NCI-H1417 (cell line): ENCODE measurements around the gene GGA2.
A peak's percentile ranks its signal among the peaks of the same experiment; 100 is the strongest.
"Not testable (repeated sequence)": the region's sequence is repeated elsewhere in the genome, so short reads cannot be mapped to it uniquely, and the experiment has no call there.

Experiments used
- DNase-seq, 3 experiments: peaks; one replicate each; lab custom pipeline; 2025; lab: John Stamatoyannopoulos, UW

Gene GGA2

GRCh38 chr16:23524886-23525285, 14.6 kb upstream of the GGA2 start:
- no peak for DNase-seq

DNA sequence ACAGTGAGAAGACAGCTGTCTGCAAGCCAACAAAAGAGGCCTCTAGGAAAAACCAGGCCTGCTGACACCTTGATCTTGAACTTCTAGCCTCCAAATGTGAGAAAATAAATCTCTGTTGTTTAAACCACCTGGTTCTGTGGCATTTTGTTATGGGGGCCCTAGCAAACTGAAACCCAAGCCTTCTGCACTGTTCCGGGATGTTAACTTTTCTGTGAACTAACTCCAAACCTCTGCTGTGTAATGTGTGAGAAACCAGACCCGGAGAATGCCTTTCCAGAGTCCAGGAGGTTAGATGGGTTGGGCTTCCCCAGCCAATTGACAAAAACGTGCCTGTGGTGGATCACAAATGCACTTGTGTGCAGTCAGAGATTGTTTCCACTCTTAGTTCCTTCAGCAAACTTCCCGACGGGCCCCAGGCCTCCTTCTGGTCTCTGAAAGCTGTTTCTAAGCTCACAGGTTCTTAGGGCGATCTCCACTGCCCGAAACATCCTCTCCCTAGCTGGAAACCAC, 13.6 kb upstream of the GGA2 start:
- no peak for DNase-seq

- no peak for DNase-seq
These were observed 13.0 kb upstream of the GGA2 start for GRCh38 chr16:23523321-23523720.

- DNase-seq: no peak
These were observed 11.7 kb upstream of the GGA2 start for GRCh38 chr16:23521965-23522364.

- DNase-seq: no peak
These were observed 10.9 kb upstream of the GGA2 start for GRCh38 chr16:23521037-23521743.

- DNase-seq: no peak
These were observed 10.2 kb upstream of the GGA2 start for GRCh38 chr16:23520500-23520899.

DNA sequence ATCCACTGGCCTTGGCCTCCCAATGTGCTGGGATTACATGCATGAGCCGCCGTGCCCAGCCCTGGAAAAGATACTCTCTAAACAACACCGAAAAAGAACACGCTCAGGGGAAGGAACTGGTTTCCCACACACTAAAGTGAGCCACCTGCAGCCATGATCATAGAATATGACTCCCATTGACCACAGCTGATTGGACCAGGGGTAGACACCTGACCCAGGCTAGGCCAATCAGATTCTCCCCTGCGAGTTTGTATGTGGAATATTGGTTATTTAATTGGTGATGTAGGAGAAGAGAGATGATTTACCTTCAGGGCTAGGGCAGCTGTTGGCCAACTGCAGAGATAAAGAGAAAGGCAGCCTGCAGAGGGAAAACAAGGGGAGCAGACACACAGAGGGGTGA, 9.0 kb upstream of the GGA2 start:
- DNase-seq: no peak

GRCh38 chr16:23518435-23518891, 8.2 kb upstream of the GGA2 start:
- DNase-seq: no peak

DNA sequence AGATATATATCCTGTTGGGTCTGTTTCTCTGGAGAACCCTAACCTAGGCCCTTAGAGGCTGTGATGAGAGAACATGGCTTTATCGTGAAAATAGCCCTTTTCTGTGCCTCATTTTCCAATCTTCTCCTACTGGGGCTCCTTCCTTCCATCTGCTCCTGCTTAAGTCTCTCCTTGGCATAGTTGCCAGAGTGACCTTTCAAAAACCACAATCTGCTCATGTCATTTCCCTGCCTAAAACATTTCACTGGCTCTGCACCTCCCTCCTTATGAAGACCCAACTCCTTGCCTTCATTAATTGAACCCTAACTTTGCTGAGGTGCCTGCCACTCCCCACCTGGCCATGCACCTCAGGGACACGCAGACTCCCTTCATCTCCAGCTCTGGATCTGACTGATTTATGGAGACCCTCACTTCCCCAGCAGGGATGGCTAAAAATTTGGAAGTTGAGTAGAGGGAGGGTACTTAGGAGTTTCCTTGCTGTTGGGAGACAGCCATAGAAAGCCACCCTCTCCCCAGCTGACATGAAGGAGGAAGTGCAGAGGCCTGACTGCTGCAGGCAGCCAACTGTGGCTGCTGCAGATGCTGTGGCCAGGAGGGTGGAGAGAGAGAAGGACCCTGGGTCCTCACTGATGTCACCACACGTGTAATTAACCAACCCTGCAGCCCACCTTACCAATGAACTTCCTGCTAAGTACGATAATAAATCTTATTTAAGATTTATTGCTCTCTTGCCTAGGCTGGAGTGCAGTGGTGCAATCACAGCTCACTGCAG, 6.3 kb upstream of the GGA2 start:
- DNase-seq: no peak

DNA sequence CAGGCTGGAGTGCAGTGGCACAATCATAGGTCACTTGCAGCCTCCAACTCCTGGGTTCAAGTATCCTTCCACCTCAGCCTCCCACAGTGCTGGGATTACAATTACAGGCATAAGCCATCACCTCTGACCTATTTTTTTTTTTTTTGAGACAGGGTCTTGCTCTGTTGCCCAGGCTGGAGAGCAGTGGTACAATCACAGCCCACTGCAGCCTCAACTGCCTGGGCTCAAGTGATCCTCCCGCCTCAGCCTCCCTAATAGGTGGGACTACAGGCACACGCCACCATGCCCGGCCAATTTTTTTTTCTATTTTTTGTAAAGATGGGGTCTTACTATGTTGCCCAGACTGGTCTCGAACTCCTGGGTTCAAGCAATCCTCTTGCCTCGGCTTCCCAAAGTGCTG, 5.6 kb upstream of the GGA2 start:
- DNase-seq: no peak

DNA sequence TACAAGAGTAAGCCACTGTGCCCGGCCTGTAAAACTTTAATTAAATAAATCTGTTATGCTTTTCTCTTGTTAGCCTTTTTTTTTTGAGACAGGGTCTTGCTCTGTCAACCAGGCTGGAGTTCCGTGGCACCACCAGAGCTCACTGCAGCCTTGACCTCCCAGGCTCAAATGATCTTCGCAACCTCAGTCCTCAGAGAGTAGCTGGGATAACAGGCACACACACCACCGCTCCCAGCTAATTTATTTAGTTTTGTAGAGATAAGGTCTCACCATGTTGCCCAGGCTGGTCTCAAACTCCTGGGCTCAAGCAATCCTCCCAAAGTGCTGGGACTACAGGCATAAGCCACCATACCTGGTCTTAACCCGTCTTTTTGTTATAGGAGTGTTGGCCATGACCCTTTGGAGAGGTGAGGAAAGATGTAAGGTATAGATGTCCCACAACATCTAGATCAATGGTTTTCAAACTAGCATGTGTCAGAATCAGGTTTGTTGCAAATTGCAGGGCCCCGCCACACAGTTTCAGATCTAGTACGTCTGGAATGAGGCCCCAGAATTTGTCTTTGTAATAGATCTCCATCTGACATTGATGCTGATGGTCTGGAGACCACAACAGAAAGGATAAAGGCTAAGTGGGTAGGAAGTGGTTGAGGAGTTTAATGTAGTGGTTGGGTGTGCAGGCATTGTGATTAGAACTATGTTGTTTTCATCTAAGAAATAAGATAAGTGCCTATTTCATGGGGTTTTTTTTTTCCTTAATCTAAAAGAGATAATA, 4.3 kb upstream of the GGA2 start:
- no peak for DNase-seq

DNA sequence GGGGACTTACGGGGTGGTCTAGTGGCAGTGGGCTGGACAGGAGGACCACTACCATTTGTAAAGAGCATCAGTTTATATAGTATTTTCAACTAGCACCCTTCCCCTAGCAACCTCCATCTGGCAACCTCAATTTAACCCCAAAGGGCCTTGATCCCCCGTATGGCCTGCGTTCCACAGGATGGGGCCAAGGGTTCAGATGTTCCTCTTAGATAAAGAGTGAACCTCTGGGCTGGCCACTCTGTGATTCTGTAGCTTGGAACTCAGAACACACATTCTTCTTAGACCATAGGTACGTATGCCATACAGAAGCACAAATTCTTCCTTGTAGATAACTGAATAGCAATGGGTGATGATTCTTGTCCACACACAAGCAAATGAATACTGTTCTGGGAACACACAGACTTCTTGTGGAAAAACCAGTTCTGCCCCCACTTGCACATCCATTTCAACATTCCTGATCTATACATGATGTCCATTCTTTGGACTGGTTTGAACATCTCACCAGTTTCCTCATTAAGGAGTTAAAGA, 1.9 kb upstream of the GGA2 start:
- DNase-seq: no peak

DNA sequence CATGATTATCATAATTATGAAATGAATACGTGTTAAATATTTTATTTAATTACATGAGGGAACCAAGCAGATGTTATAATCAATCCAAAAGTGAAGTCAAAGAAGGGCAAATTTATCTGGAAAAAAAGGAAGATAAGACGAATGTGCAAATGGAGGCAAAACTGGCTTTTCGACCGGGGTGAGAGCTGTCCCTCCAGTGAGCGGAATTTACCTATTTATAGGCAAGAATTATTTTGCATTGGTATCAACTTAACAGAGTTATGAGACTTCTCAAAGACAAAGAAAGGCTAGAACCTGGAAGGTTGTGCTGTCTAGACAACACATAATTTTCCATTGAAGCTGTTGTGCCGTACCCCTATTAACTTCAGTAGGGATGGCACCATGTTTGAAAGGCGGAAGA, 1.4 kb upstream of the GGA2 start:
- no peak for DNase-seq

DNA sequence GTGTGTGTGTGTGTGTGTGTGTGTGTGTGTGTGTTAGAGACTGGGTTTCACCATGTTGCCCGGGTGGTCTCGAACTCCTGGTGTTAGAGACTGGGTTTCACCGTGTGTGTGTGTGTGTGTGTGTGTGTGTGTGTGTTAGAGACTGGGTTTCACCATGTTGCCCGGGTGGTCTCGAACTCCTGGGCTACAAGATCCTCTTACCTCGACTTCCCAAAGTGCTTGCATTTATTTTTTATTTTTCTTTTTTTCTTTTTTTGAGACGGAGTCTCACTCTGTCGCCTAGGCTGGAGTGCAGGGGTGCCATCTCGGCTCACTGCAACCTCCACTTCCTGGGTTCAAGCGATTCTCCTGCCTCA, 599 bp upstream of the GGA2 start:
- not testable (repeated sequence) for DNase-seq

DNA sequence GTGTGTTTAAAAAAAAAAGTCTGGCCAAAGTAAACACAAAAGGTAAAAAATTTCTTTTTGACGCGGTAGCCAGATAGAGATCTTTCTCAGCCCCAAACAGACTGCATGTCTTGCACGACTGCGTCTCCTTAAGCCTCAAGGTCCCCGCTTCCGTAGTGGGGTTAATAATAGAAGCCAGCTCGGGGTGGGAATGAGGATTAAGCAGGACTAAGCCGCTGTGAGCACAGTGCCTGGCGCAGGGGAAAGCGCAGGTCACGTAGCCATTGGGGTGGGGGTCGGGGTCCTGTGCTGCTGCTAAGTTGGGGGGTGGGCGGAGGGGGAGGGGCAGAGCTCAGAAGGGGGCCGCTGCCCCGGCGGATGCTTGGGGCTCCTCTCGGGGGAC, 521 bp downstream of the GGA2 start:
- peak; percentile 2 to 60 (median 47) for DNase-seq

GRCh38 chr16:23509441-23509754, 896 bp downstream of the GGA2 start:
- peak in 1 of 3 experiments; percentile 44 for DNase-seq

DNA sequence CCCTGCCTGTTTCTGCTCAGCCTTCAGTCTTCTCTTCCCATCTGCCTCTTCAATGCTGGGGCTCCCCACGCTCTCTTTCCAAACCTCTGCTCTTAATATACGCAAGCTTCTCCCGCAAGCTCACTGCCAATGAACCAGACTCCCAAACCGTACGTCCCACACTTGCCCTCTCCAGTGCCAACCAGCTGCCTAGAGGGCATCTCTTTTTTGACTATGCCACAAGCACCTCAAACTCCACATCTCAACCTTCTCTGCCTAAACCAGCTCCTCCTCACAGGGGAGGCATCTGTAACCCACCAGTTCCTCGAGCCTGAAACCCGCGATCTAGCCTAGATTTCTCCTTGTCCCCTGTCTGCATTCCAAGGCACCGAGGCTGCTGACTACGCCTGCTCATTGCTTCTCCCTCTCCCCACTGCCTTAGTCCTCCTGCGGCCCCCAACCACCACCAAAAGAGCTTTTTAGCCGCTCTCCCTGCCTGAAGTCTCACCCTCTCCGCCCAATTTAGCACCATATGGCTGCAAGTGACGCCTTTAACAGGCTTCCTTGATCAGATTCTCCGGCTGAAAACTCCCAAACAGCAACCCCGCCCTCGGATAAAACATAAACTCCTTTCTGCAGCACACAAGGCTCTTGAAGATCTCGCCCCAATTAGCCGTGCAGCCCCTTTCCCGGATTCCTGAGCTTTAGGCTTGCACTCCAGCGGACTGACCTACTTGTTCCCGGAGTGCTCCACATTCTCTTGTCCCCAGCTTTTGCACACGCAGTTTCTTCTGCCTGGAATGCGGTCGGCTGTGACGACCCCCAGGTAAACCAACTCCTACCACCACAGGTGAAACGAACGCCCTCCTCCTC, 1.5 kb downstream of the GGA2 start:
- DNase-seq: peak in 1 of 3 experiments; percentile 31

DNA sequence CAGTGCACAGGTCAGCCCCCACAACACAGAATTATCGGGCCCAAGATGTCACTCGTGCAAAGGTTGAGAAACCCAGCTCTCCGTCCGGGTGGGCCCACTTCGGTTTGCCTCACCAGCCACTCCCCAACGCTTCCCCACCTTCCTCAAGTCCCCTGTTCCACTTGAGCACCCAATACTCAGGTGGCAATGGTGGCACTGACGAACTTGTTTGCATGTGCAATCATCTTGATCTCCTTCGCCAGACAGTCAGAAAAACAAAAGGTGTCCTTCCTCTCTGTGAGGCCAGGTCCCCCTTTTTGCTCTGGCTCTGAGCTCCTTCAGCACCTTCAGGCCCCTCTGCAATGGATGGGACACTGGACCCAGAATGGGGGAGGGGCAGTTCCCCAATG, 3.7 kb downstream of the GGA2 start:
- DNase-seq: no peak

DNA sequence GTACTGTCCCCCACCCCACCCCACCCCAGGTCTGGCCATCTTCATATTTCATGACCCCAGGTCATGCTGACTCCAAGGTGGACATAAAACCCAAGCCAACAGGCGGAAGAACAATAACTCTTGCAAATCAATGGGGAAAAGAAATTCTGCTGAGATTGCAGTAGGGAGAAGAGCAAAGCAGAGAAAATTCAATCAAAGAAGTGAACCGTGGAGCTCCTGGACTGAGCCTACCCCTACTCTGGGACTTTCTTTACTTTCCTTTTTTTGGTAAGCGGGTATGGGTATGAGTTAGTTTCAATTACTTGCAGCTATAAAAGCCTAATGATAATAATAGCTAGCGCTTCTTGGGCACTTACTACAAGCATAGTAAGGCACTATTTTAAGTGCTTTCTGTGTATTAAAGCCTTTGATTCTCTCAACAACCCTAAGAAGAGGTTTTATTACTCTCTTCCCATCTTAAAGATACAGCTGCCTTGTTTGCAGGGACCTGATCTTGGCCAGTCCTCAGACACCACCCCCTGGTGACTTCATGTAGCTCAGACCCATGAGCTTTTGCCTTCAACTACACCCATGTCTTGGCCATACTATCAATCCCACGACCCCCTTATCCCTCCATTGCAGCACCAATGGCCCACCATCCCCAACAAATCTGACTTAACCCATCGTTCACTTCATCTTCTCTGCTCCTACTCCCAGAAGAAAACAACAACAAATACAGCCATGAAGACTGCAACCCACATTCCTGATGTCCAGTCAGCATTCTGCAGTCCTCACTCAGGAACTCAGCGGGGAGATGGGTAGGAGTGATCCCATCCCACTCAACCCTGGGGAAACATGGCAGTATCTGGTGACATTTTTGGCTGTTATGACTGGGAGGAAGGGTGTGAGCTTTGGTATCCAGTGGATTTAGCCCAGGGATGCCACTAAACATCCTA, 4.4 kb downstream of the GGA2 start:
- DNase-seq: no peak

DNA sequence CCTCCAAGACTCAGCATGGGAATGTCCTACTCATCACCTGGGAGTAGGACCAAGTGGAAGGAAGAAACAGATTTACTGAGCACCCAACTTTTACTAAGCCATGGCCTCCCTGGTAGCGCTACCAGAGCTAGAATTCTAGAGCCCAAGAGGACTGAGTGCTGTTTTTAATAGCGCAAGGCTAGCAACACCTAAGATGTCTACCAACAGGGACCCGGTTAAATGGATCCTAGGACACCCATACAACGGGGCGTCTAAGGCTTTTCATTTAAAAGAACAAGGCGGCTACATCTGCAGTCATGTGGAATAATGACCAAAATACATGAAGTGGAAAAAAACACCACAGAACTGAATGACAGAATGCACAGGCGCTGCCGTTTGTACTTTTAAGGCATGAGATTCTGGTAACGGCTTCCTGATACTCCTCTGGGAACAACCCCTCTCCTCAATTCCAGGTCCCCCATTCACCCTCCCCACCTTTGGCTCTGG, 5.1 kb downstream of the GGA2 start:
- no peak for DNase-seq
